Esophagus squamous epithelium (tissue), 4 donors: Measurements from ENCODE around the gene SAPCD2.

Experiments
- POLR2A ChIP-seq, 4 donors: fragments of 450-650 bp; IDR thresholded peaks; one replicate each; pipeline ENCODE4 v1.6.1; 2017; ENCODE audit warnings: antibody characterized with exemption in 4 of 4, mild to moderate bottlenecking in 4 of 4, moderate library complexity in 3 of 4
- TF ChIP-seq, protein P1 (sequence below), 6 experiments: fragments of 450-650 bp in 4 of 6; fragments of 200-600 bp in 2 of 6; sonication (generic) in 2 of 6; IDR thresholded peaks; one replicate each; pipeline ENCODE4 v1.5.1; 2016 to 2019; ENCODE audit warnings: antibody characterized with exemption in 6 of 6, mild to moderate bottlenecking in 4 of 6, moderate library complexity in 4 of 6

DNA sequence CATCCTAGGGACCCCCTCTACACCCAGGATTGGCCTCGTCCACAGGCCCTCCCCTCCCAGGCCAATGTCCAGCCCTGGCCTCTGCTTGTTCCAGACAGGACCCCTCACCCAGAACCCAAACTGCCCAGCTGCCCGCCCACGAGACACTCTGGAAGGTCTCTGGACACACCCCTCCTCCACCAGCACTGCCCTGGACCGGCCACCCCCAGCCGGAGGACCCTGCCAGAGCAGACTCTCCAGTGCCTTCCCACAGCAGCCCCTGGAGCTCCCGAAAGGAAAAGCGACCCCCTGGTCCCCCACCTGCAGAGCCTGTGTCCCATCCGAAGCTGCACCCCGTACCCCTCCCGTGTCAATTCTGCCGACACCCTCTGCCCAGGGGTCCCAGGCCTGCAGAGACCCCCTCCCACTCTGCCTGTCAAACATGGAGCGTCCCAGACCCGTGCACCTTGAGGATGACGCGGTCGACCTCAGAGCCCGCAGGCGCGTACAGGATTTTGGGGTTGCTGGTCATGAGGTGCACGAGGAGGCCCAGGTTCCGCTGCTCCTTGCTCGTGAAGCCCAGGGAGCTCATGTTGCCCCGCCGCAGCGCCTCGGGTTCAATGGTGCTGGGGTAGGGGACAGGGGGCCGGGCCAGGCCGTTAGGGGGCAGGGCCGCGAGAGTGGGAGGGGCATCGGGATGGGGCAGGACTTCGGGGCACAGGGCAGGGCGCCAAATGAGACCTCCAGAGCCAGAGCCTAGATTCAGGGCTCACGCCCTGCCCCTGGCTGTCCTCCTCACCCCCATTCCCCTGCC is 50.3 kb downstream of the SAPCD2 start:
- TF ChIP-seq, protein P1, sequence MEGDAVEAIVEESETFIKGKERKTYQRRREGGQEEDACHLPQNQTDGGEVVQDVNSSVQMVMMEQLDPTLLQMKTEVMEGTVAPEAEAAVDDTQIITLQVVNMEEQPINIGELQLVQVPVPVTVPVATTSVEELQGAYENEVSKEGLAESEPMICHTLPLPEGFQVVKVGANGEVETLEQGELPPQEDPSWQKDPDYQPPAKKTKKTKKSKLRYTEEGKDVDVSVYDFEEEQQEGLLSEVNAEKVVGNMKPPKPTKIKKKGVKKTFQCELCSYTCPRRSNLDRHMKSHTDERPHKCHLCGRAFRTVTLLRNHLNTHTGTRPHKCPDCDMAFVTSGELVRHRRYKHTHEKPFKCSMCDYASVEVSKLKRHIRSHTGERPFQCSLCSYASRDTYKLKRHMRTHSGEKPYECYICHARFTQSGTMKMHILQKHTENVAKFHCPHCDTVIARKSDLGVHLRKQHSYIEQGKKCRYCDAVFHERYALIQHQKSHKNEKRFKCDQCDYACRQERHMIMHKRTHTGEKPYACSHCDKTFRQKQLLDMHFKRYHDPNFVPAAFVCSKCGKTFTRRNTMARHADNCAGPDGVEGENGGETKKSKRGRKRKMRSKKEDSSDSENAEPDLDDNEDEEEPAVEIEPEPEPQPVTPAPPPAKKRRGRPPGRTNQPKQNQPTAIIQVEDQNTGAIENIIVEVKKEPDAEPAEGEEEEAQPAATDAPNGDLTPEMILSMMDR (IDR thresholded peaks at IDR 0.05): no peak
- no peak for TF ChIP-seq POLR2A (IDR thresholded peaks at IDR 0.05)
